ENCODE data around the gene SLFN12L. TPM values are rescaled to one million over a fixed set of nuclear protein-coding genes. Genes with fewer than 3 reads are reported as not detected.
A peak's percentile ranks its signal among the peaks of the same experiment; 100 is the strongest.

SLFN12L gene
- total RNA-seq, 2 donors from 2014 or later, result not detected

- Mint-ChIP-seq H3K4me1 (no peaks in the 10 kb centered on the region), H3K9me3 (peaks cover 6% of the 10 kb centered on the region), H3K4me3 (peak within 1 kb of the TSS; percentile 47), H3K27me3 (ENCODE audit: insufficient read depth) (peaks cover 5% of the 10 kb centered on the region), H3K27ac (peak within 1 kb of the TSS; percentile 89), H3K36me3 (ENCODE audit: low read depth) (no peaks in the 10 kb centered on the region)
- no peaks in the 10 kb centered on the region for H3K4me1 ChIP-seq (ENCODE audit: control insufficient read depth, insufficient read depth, low read length)
- DNase-seq, result peak; percentile 65
- H3K36me3 ChIP-seq (ENCODE audit: control insufficient read depth, insufficient read depth, low read length), result no peaks in the 10 kb centered on the region
- peak within 1 kb of the TSS; percentile 82 for H3K27ac ChIP-seq (ENCODE audit: low read depth, low read length)
- no peak within 1 kb of the TSS for H3K4me3 ChIP-seq (ENCODE audit: low read length)
- no peak within 1 kb of the TSS for H3K9ac ChIP-seq (ENCODE audit: extremely low read depth, low read length, poor library complexity, severe bottlenecking)
- 82 to 86% methylated on average over 18 to 22 of the region's 22 CpGs for WGBS, 2 experiments (ENCODE audit: insufficient coverage in 1 of 2, insufficient read length in 1 of 2)
- H3K27me3 ChIP-seq (ENCODE audit: control insufficient read depth, insufficient read depth, low read length, poor library complexity, severe bottlenecking), result no peaks in the 10 kb centered on the region
- no peaks in the 10 kb centered on the region for H3K9me3 ChIP-seq (ENCODE audit: control insufficient read depth, low read length)
- no peak for TF ChIP-seq CTCF (conservative IDR thresholded peaks at IDR 0.05)
Measured at GRCh38 chr17:35432176-35433074, 105.1 kb downstream of the SLFN12L start, which contains the start of gene SLFN12. Gene SLFN12, minus strand, starts transcription at chr17:35432500. Its CDS starts 9,472 bp downstream, at chr17:35423028.

- H3K4me1 Mint-ChIP-seq, result no peaks in the 10 kb centered on the region
- 75 to 81% methylated on average over 2 of the region's 2 CpGs for WGBS, 2 experiments (ENCODE audit: insufficient coverage in 1 of 2, insufficient read length in 1 of 2)
Measured at GRCh38 chr17:35429702-35430101, 107.8 kb downstream of the SLFN12L start.

GRCh38 chr17:35428229-35428628 is 109.2 kb downstream of the SLFN12L start:
- H3K4me1 ChIP-seq (ENCODE audit: control insufficient read depth, insufficient read depth, low read length), result no peaks in the 10 kb centered on the region
- no peak overlapping the region for H3K27ac Mint-ChIP-seq
- H3K27me3 Mint-ChIP-seq (ENCODE audit: insufficient read depth), result peaks cover 2% of the 10 kb centered on the region
- no peak overlapping the region for H3K9ac ChIP-seq (ENCODE audit: extremely low read depth, low read length, poor library complexity, severe bottlenecking)
- no peaks in the 10 kb centered on the region for H3K27me3 ChIP-seq (ENCODE audit: control insufficient read depth, insufficient read depth, low read length, poor library complexity, severe bottlenecking)
- no peak overlapping the region for H3K27ac ChIP-seq (ENCODE audit: low read depth, low read length)
- no peak for TF ChIP-seq CTCF (conservative IDR thresholded peaks at IDR 0.05)
- no peak overlapping the region for H3K4me3 Mint-ChIP-seq
- H3K9me3 ChIP-seq (ENCODE audit: control insufficient read depth, low read length), result no peaks in the 10 kb centered on the region
- H3K4me3 ChIP-seq (ENCODE audit: low read length), result no peak overlapping the region
- H3K36me3 ChIP-seq (ENCODE audit: control insufficient read depth, insufficient read depth, low read length), result no peaks in the 10 kb centered on the region
- no peaks in the 10 kb centered on the region for H3K4me1 Mint-ChIP-seq
- DNase-seq, result no peak
- peaks cover 4% of the 10 kb centered on the region for H3K9me3 Mint-ChIP-seq
- 90 to 100% methylated on average over 2 of the region's 2 CpGs for WGBS, 2 experiments (ENCODE audit: insufficient coverage in 1 of 2, insufficient read length in 1 of 2)
- no peaks in the 10 kb centered on the region for H3K36me3 Mint-ChIP-seq (ENCODE audit: low read depth)

More at GRCh38 chr17:35429702-35430101, 107.8 kb downstream of the SLFN12L start:
- Histone ChIP-seq H3K27ac (ENCODE audit: low read depth, low read length) (no peak overlapping the region), H3K9me3 (ENCODE audit: control insufficient read depth, low read length) (no peaks in the 10 kb centered on the region), H3K27me3 (ENCODE audit: control insufficient read depth, insufficient read depth, low read length, poor library complexity, severe bottlenecking) (no peaks in the 10 kb centered on the region), H3K9ac (ENCODE audit: extremely low read depth, low read length, poor library complexity, severe bottlenecking) (no peak overlapping the region), H3K4me3 (ENCODE audit: low read length) (no peak overlapping the region), H3K36me3 (ENCODE audit: control insufficient read depth, insufficient read depth, low read length) (no peaks in the 10 kb centered on the region), H3K4me1 (ENCODE audit: control insufficient read depth, insufficient read depth, low read length) (no peaks in the 10 kb centered on the region)
- no peak for TF ChIP-seq CTCF (conservative IDR thresholded peaks at IDR 0.05)
- DNase-seq, result no peak
- Mint-ChIP-seq H3K36me3 (ENCODE audit: low read depth) (no peaks in the 10 kb centered on the region), H3K27ac (no peak overlapping the region), H3K27me3 (ENCODE audit: insufficient read depth) (peaks cover 5% of the 10 kb centered on the region), H3K4me3 (no peak overlapping the region), H3K9me3 (peaks cover 6% of the 10 kb centered on the region)
